Left colon (tissue), 2 donors: ENCODE measurements around the gene FAM180B. TPM values are rescaled to one million over a fixed set of nuclear protein-coding genes. Genes with fewer than 3 reads are reported as not detected.

Source experiments
- ATAC-seq: fragments of 200-7000 bp; cut with Tn5 transposase; one replicate; pipeline ENCODE4 v1.9.1; 2020; ENCODE audit warnings: mild to moderate bottlenecking, moderate library complexity
- DNase-seq, 2 donors: peaks; one replicate each; pipeline ENCODE4 v3.0.0-alpha.2; 2020
- intact Hi-C, 2 donors: fragments of 100-400 bp; cut with DNase I in 1 of 2; cut with micrococcal nuclease in 1 of 2; formaldehyde crosslinking; loops; one replicate each; pipeline versions ENCODE4 v1.11.2 to v1.14.0; 2022; cut with DNase I, micrococcal nuclease
- total RNA-seq, 2 donors: library from RNA; stranded (reverse); fragmentation: NEBNext Ultra II Directional; extraction: Animal tissue kit (Norgen Biotek cat#: 25700); gene quantifications; one replicate each; pipeline ENCODE4 v1.2.1, GENCODE V29; 2021
- donor health status: DM: no; HTN: no; CAD: no.
- donor health status: DM: yes; HTN: yes; CAD: no.

The FAM180B gene
- total RNA-seq, 2 donors from 2014 or later = 0.42 TPM; not detected in 1

DNA sequence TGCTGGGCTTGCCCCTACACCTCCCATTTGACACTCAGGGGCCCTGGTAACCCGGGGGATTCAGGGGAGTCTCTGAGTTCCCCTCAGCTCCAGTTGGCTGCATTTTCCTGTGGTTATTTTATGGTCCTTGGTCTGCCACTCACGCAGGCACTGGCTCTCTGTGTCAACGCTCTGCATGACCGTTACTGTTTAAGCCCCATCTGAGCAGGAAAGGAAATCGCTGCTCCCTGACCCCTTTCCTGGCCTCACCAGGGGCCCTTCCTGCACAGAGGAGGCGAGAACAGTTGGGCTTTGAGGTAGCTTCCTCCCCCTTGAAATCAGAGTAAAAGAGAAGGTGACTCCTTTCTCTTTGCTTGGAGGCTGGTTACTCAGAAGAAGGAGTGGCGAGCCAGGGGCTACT lies 5.3 kb downstream of the FAM180B start:
- intact Hi-C loops = no loop called here

DNA sequence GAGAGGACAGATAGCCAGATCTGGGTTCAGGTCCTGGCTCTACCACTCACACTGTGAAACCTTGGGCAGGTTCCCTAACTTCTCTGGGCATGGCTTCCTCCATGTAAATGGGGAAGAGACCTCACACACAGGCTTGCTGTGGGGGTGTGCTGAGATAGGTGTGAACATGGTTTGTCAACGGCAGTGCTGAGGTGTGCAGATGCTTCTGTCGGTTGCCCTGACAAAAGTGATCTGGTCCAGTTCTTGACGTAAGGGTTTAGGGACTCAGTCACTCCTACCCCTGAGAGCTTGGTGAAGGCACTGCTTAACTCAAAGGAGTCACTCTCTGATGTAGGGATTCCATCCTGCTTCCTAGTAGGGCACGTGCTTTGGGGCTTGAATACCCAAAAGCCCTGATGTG lies 5.8 kb downstream of the FAM180B start:
- ATAC-seq = no peak
- DNase-seq = no peak
- intact Hi-C loops = no loop called here

More for the DNA sequence above, 5.3 kb downstream of the FAM180B start:
- DNase-seq = no peak
- ATAC-seq = no peak

DNA sequence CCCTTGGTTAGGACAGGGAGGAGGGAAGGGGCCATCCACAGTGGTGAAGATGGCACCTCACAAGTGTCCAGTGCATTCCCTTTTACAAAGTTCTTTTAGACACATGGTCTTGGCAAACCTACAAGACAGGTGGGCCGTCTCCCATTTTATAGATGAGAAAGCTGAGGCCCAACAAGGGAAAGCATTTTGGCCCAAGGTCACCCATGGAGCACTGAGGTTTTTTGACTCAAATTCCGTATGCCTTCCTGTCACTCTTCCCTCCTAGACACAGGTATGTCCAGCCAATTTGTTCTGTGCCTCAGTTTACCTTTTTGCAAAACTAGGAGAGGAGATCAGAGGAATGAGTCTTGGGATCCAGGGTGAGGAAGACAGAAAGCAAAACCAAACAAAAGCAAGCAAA lies 6.5 kb downstream of the FAM180B start:
- ATAC-seq (no peak), DNase-seq (no peak)
- intact Hi-C loops = no loop called here

DNA sequence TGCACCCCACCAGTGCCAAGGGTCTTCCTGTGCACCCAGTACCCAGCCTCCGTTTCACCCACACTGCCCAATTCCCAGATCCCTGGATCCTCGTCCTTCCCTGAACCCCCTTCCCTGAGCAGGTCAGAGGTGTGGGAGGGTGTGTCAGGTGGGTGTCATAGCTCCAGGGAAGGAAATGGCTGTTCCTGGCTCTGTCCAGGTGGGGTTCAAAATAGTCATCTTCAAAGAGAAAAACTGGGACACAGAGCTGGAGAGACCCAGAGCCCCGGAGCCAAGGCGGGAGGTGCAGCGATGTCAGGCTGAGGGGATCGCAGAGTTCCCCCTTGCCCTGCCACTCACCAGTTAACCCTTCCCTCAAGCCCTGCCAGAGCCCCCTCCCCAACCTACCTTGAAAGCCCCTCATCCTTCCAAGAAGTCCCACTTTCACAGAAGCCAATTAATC lies 7.0 kb downstream of the FAM180B start:
- DNase-seq = no peak

DNA sequence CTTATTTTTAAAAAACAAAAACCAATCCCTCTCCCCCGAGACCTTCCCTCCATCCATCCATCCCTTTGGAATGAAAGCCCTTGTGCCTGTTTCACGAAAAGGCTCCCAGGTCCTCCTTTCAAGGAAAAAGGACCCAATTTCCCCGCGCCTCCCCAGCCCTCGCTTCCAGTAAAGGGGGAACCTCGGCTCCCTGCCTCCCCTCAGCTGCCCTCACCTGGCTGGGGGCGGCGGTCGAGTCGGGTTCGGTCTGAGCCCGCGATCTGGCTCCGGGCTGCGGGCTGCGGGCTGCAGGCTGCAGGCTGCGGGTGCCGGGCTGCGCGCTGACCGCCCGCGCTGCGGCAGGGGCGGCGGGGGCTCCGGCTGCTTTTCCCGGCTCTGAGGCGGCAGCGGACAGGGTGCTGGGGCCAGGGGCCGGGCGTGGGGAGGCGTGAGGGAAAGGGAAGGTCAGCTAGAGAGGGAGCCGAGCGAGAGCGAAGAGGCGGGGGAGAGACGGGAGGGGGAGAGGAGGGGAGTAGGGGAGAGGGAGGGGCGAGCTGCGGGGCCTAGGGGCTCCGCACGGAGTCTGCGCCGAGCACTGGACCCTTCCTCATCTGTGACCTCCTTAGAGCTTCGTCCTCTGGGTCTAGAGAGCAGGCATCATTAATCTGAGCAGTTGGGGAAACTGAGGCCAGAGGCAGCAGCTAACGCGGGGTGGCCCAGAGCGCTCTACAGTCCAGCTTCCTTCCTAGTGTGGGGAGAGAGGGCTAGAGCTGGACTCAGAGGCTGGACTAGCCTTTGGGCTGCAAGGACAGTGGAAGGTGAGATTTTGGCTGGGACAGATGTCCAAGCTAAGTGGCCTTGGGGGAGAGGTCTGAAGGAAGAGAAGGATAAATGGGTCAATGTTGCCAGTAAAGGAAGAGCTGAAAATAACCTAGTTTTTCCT lies 7.7 kb downstream of the FAM180B start, which contains the start of gene C1QTNF4:
Gene C1QTNF4, minus strand, starts transcription at position 478 of the 922 bp plus-strand sequence. CDS start 3,601 bp downstream, outside the sequence.
- ATAC-seq = no peak
- intact Hi-C loops = no loop called here
- DNase-seq = no peak

More for the DNA sequence above, 7.0 kb downstream of the FAM180B start:
- ATAC-seq = no peak
- intact Hi-C loops = no loop called here

DNA sequence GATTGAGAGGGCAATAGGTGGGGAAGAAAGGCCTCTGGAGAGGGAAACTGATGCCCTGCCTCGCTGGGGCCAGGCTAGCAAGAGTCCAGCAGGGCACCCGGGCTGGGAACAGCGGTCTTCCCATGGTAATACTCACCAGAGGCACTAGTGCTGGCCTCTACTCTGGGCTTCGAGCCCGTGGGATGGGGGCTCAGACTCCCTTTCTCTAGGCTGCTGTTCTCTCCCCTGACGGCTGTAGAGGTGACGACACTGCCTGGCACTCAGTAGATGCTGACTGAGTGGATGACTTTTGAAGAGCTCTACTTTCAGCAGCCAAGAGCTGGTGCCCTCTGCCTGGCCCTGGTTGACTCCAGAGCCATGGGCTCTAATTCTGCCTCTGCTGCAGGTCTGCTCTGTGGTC lies 8.6 kb downstream of the FAM180B start:
- intact Hi-C loops = no loop called here
- no peak for DNase-seq
- no peak for ATAC-seq

DNA sequence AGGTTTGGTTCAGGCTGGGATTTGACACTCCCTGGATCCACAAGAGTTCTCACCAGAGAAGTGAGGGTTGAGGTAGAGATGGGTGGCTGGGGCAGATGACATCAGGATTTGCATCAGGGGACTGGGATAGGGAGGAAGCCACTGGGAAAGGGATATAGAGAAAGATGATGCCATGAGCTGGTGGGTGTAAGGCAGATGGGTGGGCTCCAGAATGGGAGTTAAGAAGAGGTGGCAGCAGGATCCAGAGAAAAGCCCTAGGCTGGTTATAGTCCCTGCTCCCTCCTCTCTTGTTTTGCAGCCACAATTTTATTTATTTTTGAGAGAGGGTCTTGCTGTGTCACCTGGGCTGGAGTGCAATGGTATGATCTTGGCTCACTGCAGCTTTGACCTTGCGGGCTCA lies 9.5 kb downstream of the FAM180B start:
- ATAC-seq (no peak), DNase-seq (no peak)
- intact Hi-C loops = no loop called here

DNA sequence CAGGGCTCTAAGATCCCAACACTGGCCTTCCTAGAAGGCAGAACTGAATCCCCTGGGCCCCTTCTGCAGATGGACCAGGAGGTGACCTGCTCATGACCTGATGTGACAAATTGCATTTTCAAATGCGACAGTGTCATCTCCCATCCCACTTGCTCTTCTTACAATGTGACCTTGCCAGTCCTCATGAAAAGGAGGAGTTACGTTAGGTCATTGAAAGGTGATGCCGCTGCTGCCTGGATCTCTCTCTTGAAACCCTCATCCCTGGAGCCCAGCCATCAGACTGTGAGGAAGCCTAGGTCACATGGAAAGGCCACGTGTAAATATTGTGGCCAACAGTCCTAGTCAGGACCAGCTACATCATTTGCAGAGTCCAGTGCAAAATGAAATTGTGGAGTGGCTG lies 13.4 kb downstream of the FAM180B start:
- no peak for ATAC-seq
- DNase-seq = no peak
- intact Hi-C loops = no loop called here

DNA sequence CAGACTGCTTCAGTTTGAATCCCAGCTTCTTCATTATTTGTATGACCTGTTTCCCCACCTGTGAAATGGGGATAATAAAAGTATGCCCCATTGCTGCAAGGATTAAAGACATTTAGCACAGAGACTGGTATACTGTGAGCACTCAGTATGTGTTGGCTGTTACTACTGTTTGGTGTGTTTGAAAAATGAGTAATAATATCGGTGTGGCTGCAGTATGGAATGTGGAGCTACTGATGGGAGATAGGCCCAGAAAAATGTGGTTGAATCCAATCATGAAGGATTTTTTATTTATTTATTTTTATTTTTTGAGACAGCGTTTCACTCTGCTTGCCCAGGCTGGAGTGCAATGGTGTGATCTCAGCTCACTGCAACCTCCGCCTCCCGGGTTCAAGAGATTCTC lies 16.8 kb downstream of the FAM180B start:
- DNase-seq (no peak), ATAC-seq (no peak)
- intact Hi-C loops = no loop called here

DNA sequence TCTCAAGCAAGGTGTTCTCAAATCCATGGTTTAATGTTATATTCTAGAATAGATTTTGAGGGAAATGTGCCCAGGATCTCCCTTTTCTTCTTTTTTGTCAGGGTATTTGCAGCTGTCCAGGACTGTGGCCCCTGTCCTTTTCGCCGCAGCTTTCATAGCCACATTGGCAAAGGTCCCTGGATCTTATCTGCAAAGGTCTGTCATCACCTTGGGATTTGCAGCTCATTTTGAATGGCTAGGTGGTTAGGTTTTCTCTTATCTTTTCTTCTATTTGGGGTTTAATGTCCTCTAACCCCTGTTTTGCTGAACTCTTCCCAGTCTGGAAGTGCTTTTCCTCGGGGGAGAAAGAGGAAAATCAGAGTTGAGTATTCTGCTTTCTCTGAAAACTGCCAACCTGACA lies 19.4 kb downstream of the FAM180B start:
- ATAC-seq (no peak), DNase-seq (no peak)
- intact Hi-C loops = no loop called here

DNA sequence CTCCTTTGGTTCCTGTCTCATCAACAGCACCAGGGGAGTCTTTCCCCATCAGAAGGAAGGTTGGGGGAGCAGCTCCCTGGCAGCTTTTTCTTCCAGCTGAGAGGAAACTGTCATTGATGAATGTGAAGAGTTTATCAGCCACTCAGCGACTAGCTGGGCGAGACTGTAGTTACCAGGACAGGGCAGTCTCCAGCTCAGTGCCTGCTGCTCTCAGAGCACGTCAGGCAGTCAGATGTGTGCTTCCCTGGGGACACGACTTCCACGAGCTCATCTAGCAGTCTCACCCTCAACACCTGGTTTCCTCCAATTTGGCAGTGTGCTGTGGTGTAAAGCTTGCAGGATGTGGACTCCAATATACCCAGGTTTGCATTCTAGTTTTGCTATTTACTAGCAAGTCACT lies 20.3 kb downstream of the FAM180B start:
- intact Hi-C loops = no loop called here
- DNase-seq = no peak
- ATAC-seq = no peak

DNA sequence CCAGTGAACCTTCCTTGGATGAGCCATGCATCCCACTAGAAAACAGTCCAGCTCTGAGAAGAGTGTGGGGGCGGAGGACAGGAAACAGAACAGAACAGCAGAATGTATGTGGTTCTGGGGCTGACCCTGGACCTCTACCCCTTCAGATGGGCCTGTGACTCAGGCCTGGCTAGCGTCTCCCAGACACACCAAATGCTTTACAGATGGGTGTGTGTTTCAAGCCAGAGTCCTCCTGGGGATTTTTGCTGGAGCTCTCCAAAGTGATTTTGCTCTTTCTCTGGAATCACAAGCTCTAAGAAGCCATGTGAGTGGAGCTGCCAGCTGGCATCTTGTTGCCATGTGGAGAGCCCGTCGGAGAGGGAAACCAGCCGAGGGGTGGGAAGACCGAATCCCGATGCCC lies 20.9 kb downstream of the FAM180B start:
- DNase-seq = no peak
- ATAC-seq = no peak
- intact Hi-C loops = no loop called here

DNA sequence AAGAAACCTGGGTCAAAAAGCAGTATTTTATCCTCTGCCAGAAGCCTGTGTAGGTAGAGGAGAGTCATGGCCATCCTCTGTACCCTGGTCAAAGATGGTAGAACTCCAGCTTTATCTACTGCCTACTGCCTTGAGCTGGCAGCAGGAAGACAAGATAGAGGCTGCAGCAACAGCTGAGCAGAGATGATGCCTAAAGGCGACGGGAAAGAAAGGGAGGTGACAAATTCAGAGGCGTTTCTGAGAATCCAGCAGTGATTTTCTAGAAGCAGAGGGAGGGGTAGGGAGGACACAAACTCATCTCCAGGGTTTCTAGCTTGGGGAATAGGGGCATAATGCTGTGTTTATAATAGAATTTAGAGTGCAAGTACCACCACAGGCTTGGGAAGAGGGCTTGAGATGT lies 23.2 kb downstream of the FAM180B start:
- DNase-seq (no peak), ATAC-seq (no peak)
- intact Hi-C loops = no loop called here

DNA sequence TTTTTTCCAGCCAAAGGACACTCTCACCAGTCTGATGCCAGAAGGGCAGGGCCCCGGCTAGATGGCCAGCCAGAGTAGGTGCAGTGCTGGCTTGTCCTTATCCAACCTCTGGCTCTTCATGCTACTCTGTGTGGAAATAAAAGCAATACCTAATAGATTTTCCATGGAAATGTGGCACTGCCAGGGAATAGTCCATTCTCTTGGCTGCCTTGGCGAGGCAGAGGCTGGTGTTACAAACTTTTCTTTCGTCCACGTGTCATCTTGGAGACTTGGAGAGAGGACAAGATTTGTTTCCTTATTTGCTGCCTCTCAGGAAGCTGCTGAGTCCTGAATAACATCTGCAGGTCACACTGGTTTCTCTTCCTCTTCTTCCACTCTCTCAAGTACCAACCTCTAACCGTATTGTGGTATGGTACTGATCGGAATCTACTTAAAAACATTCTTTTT lies 24.9 kb downstream of the FAM180B start:
- no peak for DNase-seq
- ATAC-seq = peak; percentile 29
- intact Hi-C loops = no loop called here

DNA sequence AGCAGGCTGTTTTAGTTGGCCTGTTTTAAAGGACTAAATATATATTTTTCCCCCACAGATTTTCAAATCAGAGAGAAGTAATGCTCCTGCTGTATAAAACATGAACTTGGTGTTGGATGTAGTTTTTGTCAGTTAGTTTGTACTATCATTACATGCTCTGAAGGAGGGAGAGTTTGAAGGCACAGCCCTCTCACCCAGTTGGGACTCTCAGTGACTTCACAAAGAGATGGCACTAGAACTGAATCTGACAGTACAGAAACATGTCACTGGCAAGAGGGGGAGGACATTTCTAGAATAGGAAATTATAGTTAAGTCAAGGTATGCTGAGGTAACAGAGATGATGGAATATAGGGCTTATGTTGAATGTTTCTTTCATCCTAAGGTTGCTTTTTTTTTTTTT lies 28.8 kb downstream of the FAM180B start:
- ATAC-seq (no peak), DNase-seq (no peak)
- intact Hi-C loops = no loop called here

DNA sequence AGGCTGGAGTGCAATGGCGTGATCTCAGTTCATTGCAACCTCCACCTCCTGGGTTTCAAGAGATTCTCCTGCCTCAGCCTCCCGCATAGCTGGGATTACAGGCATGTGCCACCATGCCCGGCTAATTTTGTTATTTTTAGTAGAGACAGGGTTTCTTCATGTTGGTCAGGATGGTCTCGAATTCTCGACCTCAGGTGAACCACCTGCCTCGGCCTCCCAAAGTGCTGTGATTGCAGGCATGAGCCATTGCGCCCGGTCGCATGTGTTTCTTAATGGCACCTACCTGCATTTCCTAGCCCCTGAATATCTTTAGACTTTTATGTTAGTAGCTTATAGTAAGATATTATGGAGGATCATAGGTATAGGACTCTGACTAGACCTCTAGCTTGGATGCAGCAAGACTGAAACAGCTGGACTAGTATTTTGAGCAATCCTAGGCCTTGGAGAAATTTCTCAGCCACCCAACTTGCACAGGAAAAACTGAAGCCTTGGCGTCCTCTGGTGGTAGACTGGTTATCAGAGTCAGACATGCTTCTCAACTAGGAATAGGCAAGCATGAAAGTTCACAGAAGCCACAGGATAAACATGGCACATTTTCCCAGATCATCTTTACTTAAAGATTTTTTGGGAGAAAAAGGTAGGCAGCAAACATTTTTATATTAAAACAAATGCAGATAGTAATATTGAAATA lies 30.4 kb downstream of the FAM180B start:
- DNase-seq (peak in 1 of 2 donors; percentile 23), ATAC-seq (peak; percentile 48)
- intact Hi-C loops = no loop called here

DNA sequence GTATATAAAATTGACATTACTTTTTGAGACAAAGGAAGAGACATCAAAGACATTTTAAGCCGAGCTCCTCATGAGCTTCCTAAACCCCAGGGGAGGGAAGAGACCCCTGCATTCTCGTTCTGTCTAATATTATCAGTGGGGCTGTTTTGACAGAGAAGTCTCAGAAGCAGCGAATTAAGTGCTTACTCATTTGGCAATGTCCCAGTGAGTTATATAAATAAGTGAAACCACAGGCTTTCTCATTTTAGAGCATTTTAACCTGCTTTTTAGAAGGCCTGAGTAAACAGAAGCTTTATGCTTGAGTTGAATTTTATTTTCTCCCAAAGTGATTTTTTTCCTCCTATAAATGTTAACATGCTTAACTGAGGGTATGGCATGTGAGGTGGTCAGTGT lies 30.9 kb downstream of the FAM180B start:
- ATAC-seq (no peak), DNase-seq (no peak)
- intact Hi-C loops = no loop called here

DNA sequence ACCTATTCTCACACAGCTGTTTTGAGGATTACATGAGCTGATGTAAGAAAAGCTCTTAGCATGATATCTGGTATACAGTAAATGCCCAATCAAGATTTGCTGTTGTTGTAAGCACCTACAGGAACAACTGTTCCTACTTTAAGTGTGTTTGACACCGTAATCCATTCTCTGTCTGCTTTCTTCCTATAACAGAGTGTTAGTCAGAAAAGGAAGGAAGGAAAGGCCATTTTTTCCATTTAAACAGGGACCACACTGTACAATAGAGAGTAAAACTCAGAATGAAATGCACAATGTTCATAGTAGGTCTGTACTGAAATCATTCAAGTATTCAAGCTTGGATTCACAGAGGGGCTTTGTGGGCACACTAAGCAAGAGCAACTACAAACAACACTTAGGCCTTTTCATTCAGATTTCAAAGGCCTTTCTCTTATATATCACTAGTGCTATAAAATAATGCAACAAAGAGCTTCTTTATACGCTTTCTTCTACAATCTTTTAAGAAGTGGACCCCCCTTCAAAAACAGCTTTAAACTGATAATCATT lies 34.4 kb downstream of the FAM180B start:
- no peak for ATAC-seq
- no peak for DNase-seq
- intact Hi-C loops = no loop called here

DNA sequence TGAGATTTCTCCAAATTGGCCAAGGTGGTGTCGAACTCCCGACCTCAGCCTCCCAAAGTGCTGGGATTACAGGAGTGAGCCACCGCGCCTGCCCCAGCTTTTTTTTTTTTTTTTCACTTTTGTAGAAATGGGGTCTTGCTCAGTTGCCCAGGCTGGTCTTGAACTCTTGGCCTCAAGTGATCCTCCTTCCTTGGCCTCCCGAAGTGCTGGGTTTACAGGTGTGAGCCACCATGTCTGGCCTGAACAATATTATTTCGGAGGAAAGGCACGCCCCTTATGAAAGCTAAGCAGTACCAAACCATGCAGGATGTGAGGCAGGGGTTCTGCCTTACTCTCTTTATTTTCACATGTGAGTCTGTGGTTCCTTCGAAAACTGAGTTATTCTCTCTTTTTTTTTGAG lies 39.8 kb downstream of the FAM180B start:
- intact Hi-C loops = no loop called here
- ATAC-seq (no peak), DNase-seq (no peak)

DNA sequence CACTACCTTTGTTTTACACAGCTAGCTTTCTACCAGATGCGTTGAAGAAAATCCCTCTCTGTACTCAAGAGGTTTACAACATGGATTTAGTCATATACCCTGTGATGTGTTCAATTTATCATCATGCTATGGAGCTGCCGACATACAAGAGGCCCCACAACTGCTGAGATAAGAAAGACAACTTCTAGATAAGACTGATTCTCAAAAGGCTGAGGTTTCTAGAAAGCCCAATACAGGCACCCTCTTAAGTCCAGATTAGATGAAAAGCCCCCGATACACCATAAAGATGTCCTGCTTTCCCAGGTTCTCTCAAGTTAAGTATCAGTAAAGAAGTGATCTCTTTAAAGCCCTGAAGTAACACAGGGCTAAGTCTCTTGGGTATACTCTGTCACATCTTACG lies 41.5 kb downstream of the FAM180B start:
- no peak for ATAC-seq
- DNase-seq = no peak
- intact Hi-C loops = no loop called here
